CD4-positive, alpha-beta T cell treated with Interleukin-17A for 1 hour (primary cell): ENCODE data around the gene POLR3C.
"Not testable (repeated sequence)": the region's sequence is repeated elsewhere in the genome, so short reads cannot be mapped to it uniquely, and the experiment has no call there.

Source experiments
- DNase-seq: peaks from one replicate; pipeline ENCODE4 v3.0.0-alpha.2; 2020

Gene POLR3C

GRCh38 chr1:145822779-145823331, 1.1 kb upstream of the POLR3C start:
- not testable (repeated sequence) for DNase-seq

DNA sequence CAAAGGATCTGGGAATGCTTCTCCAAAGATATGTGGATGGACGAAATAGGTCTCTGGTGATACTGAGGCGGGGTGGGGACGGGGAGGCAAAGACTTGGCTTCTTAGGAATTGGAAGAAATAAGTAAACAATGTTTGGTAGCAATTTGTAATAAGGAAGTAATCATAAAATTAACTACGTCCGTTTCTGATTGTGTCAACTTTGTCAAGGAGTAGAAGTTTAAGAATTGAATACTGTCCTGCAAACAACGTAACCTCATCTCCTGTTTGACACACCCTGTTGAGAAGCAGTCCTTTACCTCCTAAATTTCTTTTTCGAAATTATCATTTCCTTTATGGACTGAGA, 471 bp downstream of the POLR3C start:
- no peak for DNase-seq

- DNase-seq: no peak
Measured at GRCh38 chr1:145826030-145826429, 2.0 kb downstream of the POLR3C start.

- DNase-seq: no peak
Measured at GRCh38 chr1:145827966-145828365, 4.0 kb downstream of the POLR3C start.

GRCh38 chr1:145828367-145829026, 4.5 kb downstream of the POLR3C start:
- no peak for DNase-seq

DNA sequence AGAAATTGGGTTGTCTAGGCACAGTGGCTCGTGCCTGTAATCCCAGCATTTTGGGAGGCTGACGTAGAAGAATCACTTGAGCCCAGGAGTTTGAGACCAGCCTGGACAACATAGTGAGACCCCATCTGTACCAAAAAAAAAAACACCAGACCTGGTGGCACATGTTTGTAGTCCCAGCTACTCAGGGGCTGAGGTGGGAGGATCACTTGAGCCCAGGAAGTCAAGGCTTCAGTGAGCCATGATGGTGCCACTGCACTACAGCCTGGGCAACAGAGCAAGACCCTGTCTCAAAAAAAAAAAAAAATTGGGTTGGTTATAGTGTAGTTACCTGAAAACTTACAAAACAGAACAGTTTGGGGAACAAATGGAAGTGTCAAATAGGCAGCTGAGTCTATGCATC, 6.8 kb downstream of the POLR3C start:
- DNase-seq: not testable (repeated sequence)

- DNase-seq: no peak
Measured at GRCh38 chr1:145837656-145838055, 13.7 kb downstream of the POLR3C start.

- DNase-seq: no peak
Measured at GRCh38 chr1:145843031-145843430, 19.0 kb downstream of the POLR3C start.

GRCh38 chr1:145845144-145845513, 21.1 kb downstream of the POLR3C start:
- no peak for DNase-seq

- DNase-seq: peak; percentile 77
Measured at GRCh38 chr1:145845514-145846161, 21.6 kb downstream of the POLR3C start, which contains the start of gene NUDT17. Gene NUDT17 (plus strand): TSS chr1:145845630. CDS start chr1:145845641, 11 bp downstream.

DNA sequence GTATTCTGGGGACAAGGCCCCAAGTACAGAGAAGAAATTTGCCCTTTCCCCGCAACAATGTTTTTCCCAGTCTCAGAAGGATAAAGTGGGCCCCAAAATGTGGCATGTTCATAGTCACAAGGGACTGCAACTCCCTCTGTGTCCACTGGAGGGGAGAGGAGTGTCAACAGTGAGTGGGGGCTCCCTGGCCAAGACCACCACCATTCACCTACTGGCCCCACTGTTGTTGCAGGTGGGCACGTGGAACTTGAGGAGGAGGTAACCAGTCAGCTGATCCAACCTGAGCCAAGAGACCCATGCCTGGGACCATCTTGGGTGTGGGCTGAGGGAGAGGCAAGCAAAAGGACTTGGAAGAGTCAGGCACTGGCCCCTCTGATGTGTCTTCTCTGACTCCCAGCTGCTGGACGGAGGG, 22.2 kb downstream of the POLR3C start:
- peak; percentile 44 for DNase-seq

- DNase-seq: no peak
Measured at GRCh38 chr1:145847827-145848226, 23.8 kb downstream of the POLR3C start.

GRCh38 chr1:145849356-145850160, 25.6 kb downstream of the POLR3C start:
- DNase-seq: no peak

DNA sequence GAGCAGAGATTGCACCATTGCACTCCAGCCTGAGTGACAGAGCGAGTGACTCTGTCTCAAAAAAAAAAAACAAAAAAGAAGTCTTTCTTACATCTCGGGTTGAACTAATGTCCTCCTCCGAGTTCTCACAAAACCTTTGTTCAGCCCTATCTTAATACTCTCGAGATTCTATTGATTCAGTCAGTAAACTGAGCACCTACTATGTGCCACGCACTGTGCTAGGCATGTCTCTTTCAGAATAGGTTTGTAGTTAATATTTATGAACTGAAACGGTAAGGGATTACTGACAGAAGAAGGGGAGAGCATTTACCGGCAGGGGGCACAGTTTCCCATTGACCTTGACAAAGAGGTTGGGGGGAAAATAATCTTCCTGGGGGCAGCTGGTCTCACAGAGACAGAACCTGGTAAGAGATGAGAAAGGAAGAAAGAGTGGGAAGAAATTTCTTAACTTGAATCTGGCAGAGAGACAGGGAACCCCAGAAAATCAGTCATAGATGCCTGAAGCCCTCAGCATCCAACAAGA, 31.5 kb downstream of the POLR3C start:
- peak; percentile 19 for DNase-seq

GRCh38 chr1:145857170-145857569, 33.2 kb downstream of the POLR3C start:
- no peak for DNase-seq

- DNase-seq: peak; percentile 71
Measured at GRCh38 chr1:145858238-145858900, 34.4 kb downstream of the POLR3C start.

GRCh38 chr1:145858901-145859490, 35.0 kb downstream of the POLR3C start, which contains the start of gene PIAS3:
Gene PIAS3 (minus strand): TSS chr1:145859081. CDS start chr1:145858990, 91 bp downstream.
- peak; percentile 85 for DNase-seq

DNA sequence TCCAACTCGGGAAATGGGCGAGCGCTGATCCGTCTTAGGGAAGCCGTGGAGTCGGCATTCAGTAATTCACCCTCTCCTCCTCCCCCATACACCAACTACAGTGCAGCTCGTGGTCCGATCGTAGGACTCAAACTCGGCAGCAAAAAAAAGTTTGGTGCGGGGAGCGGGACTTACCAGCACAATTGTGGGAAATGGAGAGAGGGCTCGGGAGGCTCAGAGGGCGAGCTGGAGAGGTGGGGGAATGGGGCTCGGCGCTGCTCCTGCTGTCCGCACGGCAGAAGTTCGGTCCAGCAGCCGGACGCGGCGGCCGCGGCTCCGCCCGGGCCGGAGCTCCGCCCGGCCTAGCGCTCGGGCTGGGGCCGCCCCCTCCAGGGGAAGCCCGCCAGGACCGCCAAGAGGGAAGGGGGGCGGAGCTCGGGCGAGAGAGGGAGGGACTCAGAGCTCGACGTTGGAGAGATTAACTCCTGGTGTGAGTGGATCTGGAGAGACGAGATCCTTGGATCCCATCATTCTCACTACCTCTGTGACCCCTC, 35.6 kb downstream of the POLR3C start:
- DNase-seq: peak; percentile 78

- DNase-seq: no peak
Measured at GRCh38 chr1:145863282-145864018, 39.5 kb downstream of the POLR3C start.

DNA sequence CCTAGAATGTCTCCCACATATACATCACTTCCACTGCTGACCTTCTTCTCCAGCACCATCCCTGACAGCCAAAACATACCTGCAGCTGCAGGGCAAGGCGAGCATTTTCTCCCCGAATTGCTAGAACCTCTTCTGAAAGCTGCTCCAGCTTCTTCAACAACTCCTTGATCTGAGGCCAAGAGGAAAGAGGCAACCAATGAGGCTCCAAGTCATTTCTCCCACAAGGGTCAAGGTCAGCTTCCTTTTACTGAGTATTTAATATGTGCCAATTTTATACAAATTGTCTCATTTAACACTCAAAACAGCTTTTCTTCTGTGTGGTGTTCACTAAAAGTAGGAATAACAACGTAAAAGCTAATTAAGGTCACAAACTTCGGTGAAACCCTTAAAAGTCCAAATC, 44.2 kb downstream of the POLR3C start:
- no peak for DNase-seq
